ENCODE measurements around the gene LILRB4.

GRCh38 chr19:54638683-54639082 is 24.1 kb upstream of the LILRB4 start:
- TF ChIP-seq, protein P1, sequence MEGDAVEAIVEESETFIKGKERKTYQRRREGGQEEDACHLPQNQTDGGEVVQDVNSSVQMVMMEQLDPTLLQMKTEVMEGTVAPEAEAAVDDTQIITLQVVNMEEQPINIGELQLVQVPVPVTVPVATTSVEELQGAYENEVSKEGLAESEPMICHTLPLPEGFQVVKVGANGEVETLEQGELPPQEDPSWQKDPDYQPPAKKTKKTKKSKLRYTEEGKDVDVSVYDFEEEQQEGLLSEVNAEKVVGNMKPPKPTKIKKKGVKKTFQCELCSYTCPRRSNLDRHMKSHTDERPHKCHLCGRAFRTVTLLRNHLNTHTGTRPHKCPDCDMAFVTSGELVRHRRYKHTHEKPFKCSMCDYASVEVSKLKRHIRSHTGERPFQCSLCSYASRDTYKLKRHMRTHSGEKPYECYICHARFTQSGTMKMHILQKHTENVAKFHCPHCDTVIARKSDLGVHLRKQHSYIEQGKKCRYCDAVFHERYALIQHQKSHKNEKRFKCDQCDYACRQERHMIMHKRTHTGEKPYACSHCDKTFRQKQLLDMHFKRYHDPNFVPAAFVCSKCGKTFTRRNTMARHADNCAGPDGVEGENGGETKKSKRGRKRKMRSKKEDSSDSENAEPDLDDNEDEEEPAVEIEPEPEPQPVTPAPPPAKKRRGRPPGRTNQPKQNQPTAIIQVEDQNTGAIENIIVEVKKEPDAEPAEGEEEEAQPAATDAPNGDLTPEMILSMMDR (conservative IDR thresholded peaks at IDR 0.05 in 1 of 2, IDR thresholded peaks at IDR 0.05 in 1 of 2; ENCODE audit: extremely low read depth in 1 of 2, insufficient read depth in 1 of 2, low read depth in 1 of 2, low read length in 2 of 2): no peak
- TF ChIP-seq EZH2 (IDR thresholded peaks at IDR 0.05; ENCODE audit: borderline replicate concordance, low read length): no peak
